ENCODE measurements around the gene CDRT4.

Gene CDRT4

DNA sequence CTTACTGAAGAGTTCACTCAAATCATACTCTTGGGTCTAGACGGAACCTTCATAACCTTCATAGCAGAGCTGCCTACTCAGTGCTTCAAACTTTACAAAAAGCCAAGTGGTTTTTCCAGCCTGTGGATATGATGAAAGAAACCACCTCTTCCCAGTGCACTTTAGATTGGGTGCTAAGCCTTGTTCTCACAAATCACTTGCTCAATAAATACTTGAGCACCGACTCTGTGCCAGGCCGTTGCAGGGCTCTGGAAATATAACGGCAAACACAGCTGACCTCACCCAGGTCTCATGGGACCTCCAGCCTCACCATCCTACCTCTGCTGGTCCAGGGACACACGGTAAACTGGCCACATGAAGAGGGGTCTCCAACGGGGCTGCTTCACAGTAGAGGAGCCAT lies 35.7 kb downstream of the CDRT4 start:
- no peak for DNase-seq

DNA sequence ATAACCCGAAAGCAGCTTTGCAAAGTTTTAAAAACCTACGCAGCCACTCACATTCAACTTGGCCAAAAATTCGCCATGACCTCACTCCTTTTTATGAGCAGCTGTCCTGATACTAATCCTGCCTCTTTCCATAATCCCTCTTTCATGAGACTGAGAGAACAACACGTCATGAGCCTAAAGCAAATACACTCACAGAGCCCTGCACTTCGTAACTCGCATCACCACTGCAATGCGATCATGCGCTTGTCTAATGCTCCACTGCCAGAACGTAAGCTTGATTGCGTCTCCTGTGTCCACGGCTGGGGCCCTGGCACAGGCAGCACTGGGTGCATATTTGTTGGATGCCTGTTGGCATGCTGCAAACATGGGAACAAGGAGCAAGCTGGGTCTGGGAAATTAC lies 36.2 kb downstream of the CDRT4 start:
- no peak for DNase-seq

DNA sequence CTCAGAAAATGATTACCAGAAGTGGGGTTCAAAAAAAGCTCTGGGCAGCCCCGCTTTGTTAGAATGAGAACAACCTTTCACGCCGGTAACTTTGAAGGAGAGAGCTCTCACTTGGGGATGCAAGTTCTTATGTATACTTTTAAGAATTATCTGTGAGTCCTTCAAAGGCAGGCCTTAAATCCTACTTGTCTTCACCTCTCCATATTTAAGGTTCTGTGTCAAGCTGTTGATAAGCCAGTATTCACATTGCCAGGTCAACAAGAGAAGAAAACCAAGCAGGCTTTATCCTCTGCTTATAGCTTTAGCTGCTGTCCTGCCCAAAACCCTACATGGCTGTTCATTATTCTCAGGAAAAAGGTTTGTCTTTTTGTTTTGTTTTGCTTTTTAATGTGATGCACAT lies 42.9 kb downstream of the CDRT4 start:
- no peak for DNase-seq

DNA sequence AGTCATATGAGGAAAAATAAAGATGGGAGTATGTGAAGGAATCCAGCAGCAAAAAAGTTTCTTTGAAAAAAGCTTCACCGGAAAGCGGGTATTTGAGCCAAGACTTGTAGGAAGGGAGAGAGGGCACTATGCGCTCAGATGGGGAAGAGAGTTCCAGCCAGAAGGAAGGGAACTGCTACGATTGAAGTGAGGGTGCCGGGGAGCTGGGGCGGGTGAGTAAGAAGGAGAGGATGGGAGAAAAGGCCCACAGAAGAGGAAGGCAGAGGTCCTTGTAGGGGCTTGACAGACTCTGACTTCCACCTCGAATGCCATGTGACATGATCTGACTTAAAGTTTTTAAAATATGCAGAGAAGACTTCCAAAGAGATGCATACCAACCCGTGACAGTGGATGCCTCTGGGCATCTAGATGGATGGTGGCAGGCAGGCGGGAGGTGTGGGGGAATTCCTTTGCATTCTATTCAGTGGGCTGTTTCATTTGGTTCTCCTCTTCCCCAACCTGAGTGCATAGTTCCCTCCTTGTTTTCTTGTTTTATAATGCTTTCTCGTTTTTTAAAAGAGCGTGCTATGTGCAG lies 44.9 kb downstream of the CDRT4 start:
- DNase-seq: no peak

DNA sequence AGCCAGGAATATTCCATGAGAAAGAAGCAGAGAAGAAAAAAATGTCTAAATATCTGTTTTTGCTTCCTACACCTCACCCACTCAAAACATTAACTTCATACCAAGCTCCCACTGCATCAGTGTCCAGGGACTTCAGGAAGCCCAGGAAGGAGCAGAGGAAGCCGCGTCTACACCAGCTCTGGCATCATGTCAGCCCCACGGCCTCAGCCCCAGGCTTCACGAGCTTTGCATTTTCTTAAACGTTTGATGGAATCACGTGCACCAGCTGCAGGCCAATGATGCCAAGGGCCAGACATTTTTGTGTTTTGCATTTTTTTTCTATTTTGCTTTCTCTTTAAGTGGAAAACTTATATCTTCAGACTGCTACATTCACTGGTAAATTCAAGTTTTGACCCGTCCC lies 48.6 kb downstream of the CDRT4 start:
- no peak for DNase-seq

DNA sequence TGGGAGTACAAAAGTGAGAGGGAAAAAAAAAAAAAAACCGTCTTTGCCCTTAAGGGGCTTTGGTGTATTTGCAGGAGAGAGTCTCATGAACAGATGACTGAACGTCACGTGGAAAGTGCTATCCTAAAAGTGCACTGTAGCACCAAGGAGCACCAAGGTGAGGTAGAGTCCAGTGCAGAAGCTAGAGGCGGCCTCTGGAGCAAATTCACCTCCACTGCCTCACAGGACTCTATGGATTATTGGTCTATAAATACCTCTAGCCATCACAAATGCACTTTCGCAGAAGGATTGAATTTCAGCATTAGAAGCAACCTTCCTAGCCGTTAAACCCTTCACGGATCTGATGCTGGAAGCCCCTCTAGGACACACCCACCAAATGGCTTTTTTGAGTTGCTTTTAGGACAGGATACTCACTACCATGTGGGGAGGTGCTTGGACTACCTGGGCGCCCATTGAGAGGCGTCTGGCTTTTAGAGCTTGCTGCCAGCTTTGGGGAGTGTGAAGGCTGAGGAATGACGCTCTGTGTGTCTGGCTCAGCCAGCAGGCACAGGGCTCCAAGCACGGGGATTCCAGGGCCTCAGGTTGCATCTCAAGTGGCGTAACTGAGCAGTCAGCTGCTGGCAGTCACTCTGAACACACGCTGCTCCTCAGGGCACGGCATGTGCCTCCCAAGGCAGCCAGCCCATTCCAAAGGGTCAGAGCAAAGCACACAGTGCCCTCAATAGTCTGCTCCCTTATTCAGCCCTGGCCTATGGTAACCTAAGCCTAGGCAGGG lies 52.7 kb downstream of the CDRT4 start:
- no peak for DNase-seq

DNA sequence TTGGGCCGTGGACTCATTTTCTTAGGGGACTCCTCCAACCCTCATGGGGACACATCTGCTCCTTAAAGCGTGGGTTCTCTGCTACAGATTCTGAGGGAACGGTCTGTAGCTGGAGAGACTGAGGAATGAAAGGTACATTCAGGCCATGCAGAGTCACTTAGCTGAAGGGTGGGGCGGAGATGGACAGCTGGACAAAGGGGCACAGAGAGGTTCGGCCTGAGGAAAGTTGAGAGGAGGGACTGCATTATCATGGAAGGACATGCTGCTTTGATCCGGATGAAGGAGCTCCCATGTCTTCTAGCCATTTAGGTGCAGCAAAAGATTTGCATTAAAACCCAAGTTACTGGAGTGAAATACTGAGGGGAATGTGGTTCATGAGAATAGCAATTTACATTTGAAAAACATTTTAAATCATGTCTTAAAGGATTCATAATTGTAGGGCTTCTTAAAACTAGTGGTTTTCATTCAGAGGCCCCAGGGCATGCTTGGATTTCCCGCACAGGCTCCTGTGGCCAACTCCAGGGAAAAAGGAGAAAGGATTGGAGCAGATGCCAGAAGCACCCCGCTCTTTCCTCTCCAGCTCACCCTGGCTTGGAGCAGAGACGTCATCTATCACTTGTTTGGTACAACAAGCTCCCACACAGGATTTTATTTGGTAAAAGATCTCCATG lies 54.2 kb downstream of the CDRT4 start:
- DNase-seq: no peak

DNA sequence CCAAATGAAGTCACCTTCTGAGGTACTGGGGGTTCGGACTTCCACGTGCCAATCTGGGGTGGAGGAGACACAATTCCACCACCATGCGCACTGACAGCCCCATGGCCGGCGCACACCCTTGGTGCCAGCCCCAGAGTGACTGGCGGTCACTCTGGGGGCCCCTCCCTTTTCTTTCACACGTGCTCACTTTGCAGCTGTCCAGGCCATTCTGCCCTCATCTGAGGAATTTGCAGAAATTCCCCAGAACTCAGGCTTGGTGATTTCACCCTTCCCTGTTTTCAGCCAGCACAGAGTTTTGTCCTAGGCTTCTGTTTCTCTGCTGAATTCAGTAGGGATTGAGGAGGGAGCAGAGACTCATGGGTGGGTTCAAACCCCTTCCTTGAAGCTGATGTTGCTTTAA lies 54.8 kb downstream of the CDRT4 start:
- DNase-seq: no peak

DNA sequence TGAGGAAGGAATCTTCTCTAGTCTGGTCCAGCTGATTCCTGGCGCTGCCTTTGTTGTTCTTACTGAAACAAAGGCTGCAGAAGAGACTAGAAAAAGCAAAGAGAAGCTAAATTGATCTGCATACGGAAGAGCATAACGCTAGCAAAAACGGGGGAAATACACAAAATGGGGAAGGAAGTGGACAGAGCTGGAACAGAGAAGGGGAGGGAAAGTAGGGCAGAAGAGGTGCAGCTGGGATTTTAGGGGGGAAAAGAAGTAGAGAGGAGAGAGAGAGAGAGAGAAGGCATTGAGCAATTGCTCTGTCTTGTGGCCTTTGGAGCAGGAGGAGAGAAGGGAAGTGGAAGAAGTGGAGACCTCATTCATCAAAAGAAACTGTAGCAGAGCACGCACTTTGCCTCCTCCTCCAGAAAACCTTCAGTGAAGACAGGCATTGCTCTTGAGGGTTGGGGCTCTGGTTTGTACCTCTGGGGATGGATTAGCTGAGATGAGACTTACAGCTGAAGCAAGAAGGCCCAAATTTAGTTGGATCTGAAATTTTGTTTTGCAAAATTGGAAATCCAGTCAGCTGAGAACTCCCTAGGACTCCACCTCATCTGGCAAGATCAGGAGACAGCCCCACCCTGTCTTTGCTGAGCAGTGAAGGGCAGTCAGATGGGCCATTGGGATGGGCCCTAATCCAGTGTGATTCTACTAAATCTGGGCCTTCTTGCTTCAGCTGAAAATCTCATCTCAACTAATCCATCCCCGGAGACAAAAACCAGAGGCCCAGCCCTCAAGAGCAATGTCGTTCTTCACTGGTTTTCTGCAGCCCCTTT lies 55.8 kb downstream of the CDRT4 start:
- DNase-seq: no peak

DNA sequence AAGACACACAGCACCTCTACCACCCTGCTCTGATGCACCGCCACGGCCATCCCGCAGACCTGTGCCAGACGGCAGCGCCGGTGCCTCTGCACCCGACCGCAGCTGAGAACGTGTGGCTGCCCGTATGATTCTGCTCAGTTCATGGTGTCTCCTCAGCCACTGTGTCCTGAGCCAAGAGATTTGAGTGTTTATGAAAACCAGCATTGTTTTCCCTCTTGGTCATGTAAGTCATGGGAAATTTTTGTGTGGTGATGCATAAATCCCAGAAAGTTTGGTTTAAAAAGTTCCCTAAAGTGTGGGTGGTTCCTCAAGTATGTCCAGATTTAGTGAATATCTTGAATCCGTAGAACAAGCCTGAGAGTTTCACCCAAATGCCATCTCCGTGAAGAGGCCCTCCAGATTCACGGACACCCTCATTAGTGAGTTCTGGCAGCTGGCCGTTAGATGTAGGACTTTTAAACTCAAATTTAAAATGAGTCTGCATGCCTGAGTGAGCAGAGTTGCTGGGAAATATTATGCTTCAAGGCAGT lies 57.6 kb downstream of the CDRT4 start:
- DNase-seq: no peak

DNA sequence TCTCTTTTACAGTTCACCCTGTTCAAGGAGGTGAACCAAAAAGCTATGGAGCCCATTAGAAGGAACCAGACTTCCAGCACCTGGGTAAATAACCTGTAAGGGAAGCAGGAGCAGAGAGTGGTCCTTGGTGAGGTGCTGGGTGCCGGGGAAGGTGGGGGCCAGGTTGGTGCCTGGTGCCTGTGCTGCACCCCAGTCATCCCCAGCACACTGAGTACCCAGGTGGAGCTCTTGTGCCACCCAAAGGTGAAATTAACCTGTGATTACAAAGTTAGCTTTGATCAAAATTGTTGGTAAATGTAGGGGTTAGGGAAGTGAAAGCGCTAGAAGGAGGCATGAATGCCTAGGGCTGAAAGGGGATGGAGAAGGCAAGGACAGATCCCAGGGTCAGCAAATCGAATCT lies 58.6 kb downstream of the CDRT4 start:
- DNase-seq: no peak

DNA sequence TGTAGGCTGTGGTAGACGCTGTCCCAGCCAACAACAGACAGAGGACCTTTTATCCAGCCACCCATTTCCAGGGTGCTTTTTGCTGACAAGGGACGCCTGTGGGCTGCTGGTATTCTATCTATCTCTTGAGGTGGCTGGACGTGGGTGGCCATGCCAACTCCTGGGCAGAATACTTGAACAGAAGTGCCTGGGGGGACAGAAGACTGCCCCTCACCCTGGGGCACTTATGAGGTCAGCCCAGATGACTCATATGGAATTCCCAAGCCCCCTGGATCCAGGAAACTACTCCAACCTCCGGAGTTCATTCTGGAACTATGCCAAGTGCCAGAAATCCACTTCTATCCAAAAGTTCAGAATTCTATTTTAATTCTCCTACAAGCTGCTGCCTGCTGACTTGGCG lies 61.3 kb downstream of the CDRT4 start:
- DNase-seq: no peak

DNA sequence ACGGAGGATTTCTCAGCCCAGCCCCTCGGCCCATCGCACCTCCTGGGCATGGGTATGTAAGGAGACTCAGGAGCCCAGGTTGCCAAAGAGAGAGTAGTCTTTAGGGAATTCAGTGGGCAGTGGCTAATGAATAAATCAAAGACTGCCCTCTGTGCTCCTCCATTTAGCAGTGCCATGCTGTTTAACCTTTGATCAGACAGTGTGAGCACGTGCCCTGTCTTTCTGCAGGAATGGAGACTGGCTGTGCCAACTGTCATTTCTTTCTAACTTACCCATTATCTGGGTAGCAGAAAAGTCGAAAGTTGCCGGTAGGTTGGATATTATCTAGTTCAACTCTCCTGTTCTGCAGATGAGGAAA lies 62.4 kb downstream of the CDRT4 start:
- DNase-seq: no peak

DNA sequence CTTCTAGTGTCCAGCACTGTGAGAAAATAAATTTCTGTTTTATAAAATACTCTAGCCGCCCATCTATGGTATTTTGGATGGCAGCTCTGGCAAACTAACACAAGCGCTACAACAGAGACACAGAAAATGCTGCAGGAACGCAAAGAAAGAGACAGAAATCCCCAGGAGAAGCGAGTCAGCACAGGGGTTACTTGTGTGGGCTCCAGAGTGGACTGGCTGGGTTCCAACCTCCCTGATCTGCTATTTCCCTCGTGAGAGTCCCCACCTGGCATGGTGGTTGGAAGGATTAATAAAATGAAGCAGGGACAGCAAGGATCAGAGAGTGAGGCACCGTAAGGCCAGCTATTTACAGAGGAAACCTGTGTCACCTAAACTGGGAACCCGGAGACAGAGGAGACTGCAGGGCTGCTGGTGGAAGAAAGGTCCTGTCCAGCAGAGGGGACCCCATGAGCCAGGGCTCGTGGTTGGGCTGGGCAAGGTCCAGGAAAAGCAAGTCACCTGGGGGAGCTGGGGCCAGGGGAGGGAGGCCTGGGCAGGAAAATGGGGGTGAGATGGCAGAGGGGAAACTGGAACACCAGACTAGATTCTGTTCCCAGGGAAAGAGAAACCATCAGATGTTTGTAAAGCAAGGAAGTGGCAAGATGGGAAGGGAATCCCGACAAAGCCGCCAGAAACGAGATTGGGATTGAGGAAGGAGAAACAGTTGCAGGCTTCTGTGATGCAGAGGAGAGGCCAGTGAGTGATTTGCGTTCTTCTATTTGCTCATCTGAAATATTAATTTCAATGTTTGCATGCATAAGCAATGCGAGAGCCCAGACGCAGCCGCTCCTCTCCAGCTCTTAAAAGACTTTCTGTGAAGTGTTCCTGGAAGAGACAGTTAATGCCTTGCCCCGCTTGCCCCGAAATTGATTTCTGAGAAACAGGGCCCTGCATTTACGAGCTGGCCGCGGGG lies 63.0 kb downstream of the CDRT4 start:
- DNase-seq: no peak

DNA sequence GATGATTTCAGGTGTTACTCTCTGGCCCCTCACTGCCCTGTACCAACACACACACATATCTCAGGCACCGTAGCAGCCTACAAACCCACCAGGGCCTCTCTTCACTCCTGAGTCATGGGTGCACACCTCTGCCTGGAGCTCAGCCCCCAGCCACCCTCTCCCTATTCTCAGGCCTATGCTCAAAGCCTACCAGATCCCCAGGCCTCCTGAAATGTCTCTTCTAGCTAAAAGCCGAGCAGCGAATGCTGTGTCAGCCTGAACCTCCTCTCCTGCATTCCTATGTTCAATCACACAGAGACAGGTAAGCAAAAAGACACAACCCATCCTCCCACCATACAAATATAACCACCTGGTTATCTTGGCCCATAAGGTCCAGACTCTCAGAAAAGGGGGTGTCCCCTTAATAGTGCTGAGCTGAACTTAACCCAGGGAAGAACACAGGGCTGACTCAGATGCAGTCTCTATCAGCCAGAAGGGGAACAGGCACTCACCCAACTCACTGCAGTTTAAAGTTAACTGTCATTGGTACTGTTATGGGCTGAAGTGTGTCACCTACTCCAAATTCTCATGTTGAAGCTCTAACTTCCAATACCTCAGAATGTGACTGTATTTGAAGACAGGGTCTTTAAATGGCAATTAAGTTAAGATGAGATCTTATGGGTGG lies 64.0 kb downstream of the CDRT4 start:
- DNase-seq: no peak

DNA sequence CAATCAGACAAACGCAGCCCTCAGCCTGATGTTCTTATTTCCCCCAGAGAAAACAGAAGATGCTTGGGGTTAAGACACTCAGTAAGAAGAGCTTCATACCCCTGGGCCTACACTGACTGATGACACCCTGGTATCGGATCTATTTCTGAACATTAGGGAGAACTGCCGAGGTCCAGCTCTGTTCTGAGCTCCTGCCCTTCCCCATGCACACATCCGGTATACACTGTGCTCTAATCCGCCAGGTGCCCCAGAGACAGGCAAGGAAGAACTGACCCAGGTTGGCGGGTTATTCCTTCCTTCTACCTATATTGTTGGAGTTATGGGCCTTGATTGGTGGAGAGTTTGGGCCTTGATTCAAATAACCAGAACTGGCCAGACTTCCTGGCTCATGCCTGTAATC lies 68.0 kb downstream of the CDRT4 start:
- no peak for DNase-seq

DNA sequence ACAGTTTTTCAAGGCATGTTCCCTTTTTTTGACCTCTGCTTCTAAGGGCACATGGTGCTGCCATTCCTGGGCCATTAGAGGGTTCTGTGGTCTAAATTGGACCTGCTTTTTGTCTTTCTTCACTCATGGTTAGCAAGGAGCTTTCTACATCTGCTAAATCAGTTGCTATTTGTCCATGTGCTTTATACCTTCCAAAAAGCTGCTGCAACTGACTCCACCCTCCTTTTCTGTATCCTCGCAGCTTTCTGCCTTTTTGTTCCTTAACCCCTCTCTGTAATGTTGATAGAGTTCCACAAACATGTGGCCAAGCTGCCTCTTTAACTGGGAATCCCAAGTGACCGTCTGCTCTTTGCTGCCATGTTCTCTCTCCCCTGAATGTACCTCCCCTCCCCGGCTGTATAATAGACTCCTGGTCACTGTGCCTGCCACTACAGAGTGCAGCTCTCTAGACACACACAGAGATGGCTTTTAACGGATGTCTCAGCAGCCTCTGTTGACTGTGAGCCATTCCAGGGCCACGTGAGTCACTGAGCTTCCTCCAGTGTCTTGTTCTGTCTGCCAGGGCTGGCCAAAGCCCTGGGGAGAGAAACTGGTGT lies 68.6 kb downstream of the CDRT4 start:
- DNase-seq: no peak

DNA sequence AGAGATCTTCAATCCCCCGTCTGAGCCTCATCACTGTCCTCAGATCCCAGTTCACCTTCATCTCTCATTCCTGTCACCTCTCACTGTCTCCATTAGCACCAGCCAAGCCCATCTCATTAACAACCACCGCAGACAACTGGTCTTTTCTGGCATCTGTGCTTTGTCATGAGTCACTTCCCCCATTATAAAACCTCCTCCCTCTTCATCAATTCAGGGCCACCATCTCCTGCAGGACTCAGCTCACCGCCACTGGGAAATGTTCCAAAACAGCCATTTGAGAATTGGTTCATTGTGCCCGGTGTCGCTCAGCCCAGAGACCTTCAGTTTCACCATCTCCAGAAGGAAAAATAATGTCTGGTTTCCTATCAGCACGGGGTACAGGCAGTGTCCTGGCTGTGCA lies 69.1 kb downstream of the CDRT4 start:
- DNase-seq: no peak

DNA sequence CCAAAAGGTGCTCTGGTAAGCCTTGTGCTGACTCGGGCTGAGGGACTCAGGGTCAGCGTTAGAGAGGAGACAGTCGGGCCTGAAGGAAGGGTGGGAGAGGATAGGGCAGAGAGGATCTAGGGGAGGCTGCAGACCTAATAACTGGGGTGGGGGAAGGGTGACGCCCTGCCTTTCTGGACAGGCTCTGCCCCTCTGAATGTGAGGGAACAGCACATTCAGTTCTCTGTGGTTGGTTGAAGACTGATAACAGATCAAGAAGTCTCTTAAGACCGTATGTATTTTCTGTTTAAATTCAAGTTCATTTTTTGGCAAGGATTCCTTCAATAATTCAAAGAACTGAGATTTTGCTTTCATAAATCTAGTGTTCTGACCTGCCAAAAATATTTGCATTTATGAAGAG lies 69.8 kb downstream of the CDRT4 start:
- no peak for DNase-seq

DNA sequence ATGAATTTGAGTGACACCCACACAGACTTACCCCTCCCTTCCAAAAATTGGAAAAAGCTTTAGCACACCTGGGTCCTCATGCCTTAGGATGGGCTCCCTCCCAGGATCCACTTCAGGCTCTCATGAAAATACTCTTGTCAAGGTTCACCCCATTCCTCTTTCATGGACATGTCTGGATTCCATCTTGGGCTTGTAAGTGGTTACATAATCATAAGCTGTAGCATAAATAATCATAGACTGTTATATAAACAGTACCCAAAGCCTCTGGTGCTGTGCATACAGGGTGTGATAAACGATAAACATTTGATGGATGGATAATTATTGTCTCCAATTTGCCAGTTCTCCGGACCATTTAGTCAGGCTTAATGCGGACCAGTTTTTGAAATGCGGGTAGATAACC lies 72.3 kb downstream of the CDRT4 start:
- no peak for DNase-seq

DNA sequence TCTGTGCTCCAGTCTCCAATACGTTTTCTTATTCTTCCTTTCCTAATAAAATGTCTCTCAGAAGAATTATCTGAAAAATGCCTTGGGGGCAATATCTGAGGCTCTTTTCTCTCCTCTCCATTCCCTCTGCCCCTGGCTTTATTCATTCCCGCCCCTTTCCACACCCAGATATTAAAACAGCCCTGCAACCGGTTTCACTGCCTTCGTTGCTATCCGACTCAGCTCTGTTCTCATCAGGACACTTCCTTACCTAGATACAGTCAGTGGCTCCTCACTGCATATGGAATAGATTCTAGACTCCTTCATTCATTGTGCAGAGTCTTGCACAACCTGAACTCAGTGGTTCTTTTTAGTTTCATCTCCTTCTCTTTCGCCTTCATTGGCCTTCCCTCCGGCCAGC lies 74.0 kb downstream of the CDRT4 start:
- DNase-seq: no peak
